GM15510 (cell line): Measurements from ENCODE around the gene MRAS.

Experiments
- POLR2A ChIP-seq: IDR thresholded peaks from 3 replicates; pipeline ENCODE4 v1.6.1; 2011; ENCODE audit warnings: borderline replicate concordance; ENCODE audit not compliant: insufficient read length; ENCODE audit errors: extremely low read depth

Gene MRAS

DNA sequence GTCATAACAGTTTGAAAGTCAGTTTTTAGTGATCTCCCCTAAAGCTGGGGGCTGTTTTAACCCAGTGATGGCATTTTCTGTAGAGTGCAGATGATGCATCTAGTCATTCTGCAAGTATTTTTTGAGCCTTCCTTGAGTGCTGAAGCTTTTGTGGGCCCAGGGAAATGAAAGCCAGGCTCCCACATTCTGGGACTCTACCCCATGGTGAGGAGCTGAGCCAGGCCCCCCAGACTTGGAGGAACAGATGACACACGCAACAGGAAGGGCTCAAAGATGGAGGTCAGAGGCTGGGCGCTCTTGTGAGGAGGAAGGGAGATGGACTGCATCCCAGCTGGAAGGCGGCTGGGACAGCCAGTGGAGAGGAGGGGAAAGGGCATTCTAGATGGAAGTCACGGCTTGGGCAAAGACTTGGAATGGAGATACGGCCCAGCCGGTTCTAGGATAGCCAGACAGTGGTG, 40.8 kb downstream of the MRAS start:
- TF ChIP-seq POLR2A: no peak

DNA sequence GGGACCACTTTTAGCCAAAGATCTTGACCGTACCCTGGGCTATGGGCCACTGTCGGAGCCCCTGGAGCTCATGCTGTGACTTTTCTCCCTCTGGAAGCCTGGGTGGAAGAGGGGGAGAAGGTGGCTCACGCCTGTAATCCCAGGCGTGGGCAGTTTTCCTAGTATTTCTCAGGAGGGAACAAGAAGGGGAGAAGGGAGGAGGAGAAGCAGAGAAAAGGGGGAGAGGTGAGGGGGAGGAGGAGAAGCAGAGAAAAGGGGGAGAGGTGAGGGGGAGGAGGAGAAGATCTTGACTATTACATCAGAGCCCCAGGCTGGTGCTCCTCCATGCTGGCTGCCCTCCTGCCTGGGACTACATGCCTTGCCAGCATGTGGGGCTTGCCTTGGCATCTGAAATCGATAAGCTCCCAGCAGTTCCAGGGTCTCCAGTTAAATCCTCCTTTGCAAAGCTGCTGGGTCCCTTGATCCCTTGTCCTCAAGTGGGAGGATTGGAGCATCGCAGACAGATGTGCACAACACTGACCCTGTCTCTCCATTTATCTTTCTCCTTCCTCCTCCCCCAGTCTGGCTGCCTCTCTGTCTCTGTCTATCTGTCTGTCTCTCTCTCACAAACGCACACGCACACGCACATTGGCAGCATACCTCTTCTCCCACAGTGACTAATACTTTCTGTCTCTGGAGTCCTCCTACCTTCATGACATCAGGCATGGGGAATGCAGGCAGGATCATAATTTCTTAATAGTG, 41.6 kb downstream of the MRAS start:
- no peak for TF ChIP-seq POLR2A

DNA sequence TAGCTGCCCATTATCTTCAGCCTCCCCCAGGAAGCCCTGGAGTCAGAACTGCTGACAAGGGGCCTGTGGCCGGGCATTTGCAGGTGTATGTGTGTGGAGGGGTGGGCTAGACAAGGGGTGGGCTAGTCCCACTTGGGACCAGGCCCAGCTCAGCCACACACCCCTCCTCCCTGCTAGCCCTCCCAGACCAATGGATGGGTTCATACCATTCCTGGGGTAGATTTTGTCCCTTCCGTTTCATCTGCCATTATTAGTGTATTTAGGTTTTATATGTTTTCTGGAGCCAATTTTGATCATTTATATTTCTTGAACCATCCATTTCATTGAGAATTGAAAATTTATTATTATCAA, 42.2 kb downstream of the MRAS start:
- no peak for TF ChIP-seq POLR2A

DNA sequence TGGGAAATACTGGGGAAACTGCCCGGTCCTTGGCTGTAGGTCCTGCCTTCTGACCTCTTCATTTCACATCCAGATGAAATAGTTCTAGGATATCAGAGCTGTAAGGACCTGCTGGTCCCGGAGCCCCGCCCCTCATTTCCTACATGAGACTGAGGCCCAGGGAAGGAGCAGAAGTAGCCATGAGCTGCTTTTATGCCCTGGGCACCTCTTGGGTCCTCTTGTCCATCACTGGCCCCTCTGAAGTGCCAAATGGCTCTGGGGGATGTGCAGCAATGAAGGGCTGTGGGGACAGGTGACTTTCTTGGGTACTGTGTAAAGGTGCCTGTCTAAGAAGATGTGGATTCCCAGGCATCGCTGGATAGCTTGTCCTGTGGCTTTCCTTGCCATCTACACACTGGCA, 45.8 kb downstream of the MRAS start:
- no peak for TF ChIP-seq POLR2A

DNA sequence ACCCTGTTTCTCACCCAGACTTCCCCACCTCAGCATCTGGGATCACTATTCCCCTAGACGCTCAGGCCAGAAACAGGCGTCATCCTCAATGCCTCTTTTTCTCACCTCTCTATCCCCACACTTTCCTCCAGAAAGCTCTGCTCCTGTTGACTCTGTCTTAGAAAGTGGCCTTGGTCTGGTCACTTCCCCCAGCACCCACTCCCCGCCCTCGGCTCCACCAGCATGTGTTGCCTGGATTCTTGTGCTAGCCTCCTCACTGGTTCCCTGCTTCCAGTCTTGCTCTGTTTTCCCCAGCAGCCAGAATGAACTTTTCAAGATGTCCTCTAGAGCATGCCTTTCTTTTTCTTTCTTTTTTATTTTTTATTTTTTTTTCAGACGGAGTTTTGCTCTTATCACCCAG, 46.3 kb downstream of the MRAS start:
- TF ChIP-seq POLR2A: no peak

DNA sequence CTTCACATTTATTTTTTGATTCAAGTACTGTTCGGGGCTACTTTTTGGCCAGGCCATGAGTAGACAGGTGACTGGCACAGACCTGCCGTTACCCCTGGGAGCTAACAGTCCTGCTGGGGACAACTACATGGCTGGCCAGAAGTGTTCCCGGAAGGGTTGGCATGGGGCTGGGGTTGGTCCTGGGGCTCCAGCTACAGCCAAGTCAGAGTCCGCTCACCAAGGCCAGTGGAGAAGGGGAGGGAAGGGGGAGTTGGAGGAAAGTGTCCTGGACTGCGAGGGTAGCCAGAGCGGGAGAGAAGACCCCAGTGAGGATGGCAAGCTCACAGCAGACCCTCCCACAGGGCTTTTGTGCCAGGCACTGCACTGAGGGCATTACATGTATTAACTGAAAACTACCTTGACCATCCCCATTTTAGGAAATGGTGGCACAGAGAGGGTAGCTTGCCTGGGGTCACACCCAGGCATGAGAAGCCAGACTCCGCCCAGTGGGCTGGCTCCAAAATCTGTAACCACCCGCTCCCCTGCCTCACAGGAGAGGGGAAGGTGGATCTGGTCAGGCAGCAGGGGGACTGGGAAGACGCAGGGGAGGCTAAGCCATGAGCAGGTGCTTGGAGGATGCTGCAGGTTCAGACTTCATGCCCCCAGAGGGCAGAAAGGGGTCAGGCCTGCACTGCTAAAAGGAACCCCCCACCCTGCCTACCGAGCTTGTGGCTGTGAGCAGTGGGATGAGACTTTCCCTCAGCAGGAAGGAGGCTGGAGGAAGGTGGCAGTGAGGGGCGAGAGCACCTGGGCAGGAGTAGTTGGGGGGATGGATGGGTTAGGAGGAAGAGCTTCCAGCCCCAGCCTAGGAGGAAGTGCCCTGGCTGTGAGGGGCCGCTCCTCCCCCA, 47.7 kb downstream of the MRAS start:
- TF ChIP-seq POLR2A: no peak

DNA sequence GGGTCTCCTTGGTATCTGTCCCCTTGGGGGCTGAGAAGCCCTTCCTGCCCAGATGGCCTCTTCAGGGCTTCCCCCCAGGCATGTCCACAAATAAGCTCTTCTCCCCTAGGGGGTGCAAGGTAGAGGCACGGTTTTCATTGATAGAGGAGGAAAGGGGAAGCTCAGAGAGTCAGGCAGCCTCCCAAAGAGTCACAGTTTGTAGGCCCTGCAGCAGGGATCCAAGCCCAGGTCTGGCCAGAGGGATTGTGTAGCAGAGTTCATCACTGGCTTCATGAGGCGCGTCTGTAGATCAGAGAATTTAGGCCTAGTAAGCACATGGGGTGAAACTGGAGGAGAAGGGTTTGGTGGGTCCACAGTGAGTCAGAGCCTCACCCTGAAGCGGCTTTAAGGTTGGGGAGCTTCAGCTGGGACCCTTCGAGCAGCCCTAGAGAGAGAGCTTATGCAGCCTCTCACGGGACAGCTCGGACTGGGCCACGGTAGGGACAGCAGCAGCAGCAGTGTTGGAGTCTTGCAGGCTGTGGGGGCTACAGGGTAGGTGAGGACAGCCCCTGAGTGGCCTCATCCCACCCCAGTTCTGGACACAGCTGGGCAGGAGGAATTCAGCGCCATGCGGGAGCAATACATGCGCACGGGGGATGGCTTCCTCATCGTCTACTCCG, 48.5 kb downstream of the MRAS start:
- no peak for TF ChIP-seq POLR2A

DNA sequence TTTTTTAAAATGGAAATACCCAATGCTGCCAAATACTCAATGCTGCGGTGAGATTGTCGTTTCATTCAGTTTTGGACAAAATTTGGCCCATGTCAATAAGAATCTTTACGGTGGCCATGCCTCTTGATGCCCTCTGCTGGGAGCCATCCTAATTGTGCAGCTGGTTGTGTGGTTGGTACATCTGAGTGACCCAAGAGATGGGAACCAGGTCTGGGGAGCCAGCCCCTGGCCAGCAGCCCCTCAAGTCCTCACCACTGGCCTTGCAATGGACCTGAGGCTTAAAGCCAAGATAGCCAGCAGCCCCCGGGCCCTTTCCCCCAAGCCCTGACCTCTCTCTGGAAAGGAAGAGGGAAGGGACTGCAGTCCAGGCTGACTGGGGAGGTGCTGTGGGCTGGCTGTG, 49.6 kb downstream of the MRAS start:
- no peak for TF ChIP-seq POLR2A

DNA sequence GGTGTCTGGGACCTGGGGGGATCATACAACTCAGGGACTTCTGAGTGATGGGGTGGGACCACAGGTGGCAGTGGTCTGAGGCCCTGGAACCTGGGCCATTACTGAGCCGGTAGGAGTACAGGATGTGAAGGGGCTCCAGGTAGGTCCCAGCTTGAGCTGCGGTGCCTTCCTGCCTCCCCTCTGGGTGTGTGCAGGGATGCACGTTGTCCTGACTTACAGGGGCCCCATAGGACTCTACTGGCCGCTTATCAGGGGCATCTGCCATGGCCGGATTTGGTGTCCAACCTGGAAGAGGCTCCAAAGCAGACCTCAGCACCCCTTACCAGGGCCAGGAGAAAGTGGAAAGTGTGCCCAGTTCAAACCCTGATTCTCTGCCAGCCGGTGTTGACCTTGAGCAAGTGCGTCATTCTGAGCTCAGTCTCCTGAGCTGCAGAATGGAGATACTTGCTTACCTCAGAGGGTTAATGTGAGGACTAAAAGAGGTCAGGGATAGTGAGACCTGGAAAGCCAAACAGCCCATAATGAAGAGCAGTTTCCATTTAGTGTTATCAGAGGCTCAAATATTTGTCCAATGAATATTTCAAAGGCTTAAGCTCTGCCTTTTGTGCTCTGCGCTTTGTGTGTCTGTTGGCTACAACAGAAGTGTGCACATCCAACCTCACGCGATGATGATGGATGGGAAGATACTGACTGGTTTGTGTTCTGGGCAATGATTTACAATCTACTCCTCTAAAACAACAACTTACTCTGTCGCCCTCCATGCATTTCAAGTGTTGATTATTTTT, 50.6 kb downstream of the MRAS start:
- no peak for TF ChIP-seq POLR2A

DNA sequence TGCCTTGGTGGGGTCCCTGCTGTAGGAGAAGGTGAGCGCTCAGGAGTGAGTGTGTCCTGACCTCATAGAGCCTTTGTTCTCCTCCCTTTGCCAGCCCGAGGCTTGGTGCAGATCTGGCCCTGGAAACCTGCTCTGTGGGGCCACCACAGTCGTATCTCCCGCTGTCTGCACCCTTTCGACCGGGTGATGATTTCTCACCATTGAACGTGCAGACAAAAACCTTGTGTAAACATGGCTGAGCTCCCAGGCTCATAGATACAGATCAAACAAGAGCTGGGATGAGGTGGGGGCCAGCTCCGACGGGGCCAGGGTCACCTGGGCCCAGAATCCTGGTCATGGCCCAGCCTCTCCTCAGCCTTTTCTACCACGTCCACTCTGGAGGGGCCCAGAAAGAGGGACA, 51.4 kb downstream of the MRAS start:
- no peak for TF ChIP-seq POLR2A

DNA sequence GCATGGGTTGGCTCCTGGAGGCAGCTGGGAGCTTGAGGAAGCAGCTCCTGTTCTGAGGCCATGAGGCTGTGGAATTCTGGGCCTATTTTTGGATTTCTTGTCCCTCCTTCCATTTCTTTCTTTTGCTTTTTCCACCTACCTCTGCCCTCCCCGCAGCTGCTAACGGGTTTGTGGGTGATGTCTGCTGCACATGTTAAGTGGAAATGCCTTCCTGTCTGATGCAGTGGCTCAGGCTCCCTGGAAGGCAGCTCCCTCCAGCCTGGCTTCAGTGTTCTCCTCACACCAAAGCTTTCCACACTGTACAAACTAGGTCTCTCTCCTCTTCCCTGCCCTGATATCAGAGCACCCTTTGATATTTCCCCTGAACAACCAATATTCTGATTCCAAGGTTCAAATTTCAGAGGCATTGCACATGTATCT, 52.3 kb downstream of the MRAS start:
- no peak for TF ChIP-seq POLR2A

DNA sequence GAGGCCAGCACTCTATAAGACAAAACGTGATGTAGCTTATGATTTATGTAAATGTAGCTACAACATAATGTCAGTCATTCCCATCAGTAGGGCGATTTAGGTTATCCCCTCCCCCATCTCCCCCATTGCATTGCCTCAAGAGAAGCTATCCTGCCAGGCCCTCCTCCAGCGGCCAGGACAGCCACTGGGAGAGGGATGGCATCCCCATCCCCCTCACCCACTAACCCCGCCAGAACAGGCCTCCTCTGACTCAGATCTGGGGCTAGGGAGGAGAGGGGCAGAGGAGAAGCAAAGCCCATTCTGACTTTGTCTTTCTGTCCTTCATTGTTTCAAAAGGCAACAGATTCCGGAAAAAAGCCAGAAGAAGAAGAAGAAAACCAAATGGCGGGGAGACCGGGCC, 53.5 kb downstream of the MRAS start:
- TF ChIP-seq POLR2A: no peak

DNA sequence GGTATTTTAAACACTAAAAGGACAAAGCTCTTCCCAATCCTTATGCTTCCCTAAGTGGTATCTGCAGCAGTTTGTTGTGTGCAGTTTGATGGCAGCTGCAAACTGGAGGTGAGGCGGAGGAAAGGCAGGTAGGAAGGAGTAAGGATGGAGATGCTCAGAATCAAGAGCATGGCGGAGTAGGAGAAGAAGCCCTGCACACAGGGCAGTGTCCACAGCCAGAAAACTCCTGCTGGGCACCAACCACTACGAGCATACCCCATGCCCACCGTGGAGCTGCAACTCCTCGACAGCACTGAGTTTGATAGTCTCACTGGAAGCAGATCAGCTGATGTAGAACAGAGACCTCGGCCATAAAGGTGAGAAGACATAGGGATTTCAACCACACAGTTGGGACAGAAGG, 55.7 kb downstream of the MRAS start:
- TF ChIP-seq POLR2A: no peak

DNA sequence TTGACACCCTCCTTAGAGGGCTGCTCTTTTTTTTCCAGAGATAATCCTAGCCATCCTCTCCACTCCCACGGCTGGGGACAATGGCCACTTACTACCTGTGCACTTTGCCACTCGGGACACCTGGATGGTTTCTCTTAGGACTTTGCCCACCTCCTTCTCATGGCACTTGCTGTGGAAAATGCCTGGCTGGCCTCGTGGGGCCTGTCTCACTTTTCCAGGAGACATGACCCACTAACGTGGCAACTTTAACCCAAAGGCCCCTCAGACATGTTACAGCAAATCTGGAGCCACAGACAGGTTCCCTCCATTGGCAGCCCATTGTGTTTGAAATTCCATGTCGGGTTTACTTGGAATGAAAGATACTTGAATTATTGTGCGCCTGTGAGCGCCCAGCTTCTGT, 56.6 kb downstream of the MRAS start:
- no peak for TF ChIP-seq POLR2A

DNA sequence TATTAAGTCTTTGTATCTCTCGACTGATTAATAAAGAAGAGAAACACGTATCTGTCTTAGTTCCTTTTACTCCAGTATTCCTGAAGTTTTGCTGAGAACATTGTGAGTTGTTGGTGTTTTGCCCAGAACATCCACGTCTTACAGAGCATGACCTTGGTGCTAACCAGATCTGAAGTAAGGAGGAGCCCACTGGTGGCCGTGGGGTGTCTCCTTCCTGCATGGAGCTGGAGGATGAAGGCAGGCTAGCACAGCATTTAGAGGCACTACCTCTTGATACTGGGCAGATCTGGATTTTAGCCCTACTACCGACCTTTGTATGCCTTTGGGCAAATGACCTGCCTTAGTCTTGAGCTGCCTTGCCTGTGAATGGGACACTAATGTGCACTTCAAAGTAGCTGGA, 57.1 kb downstream of the MRAS start:
- no peak for TF ChIP-seq POLR2A
